ENCODE measurements around the gene FNBP1L.

FNBP1L gene

DNA sequence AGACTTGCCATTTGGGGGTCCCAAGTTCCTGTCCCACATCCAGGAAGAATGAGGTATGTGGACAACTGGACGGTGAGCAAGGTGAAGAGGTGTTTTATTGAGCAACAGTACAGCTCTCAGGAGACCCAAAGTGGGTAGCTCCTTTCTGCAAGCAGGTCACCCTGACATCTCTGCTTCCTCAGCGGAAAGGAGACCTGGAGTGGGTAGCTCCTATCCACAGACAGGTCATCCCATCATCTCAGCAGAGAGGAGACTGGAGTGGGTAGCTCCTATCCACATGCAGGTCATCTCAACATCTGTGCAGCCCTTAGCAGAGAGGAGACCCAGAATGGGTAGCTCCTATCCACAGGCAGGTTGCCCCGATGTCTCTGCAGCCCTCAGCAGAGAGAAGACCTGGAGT is 13.8 kb upstream of the FNBP1L start:
- Histone ChIP-seq H3K4me1 (ENCODE audit: control insufficient read depth, insufficient read depth, low read length) (no peaks in the 10 kb centered on the region), H3K9ac (ENCODE audit: low read depth, low read length) (no peak overlapping the region), H3K36me3 (ENCODE audit: control insufficient read depth, insufficient read depth, low read length) (no peaks in the 10 kb centered on the region), H3K4me3 (ENCODE audit: low read depth, low read length) (no peak overlapping the region), H3K9me3 (ENCODE audit: control insufficient read depth, insufficient read depth, low read length) (no peaks in the 10 kb centered on the region), H3K27me3 (ENCODE audit: control insufficient read depth, insufficient read depth, low read length) (no peaks in the 10 kb centered on the region)

DNA sequence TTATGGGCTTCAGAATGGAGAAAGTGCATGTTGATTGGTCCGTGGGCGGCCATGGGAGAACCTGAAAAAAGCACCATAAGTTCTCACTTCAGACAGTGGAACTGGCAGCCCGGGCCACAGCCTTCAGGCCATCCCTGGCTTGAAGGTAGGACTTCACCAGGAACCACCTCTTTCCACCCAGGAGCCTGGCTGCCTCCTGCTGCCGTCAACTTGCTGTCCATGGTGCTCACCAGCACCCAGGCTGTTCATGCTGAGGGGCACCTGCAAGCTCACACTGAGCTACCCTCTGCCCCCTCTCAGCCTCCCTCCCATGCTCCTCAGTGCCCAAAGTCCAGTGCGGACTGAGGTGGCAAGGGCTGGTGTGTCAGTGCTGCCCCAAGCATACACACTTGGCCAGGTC is 12.9 kb upstream of the FNBP1L start:
- Histone ChIP-seq H3K9ac (ENCODE audit: low read depth, low read length) (no peak overlapping the region), H3K9me3 (ENCODE audit: control insufficient read depth, insufficient read depth, low read length) (no peaks in the 10 kb centered on the region), H3K4me3 (ENCODE audit: low read depth, low read length) (no peak overlapping the region)

DNA sequence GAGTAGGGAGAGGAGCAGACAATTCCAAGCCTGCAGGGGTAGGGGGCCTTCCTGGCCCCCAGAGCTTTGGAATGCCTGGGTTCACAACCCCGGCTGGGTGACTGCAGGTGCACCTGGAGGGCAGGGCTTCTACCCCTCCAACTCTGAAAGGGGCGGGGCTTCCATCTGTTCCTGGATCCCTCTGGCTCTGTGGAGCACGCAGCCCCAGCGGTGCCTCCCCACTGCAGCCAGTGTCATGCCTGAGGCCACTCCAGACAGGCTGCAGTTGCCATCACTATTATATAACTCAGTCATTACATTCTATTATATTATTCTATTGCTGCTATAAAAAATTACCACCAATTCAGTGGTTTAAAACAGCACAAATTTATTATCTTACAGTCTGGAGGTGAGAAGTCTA is 12.5 kb upstream of the FNBP1L start:
- H3K9ac ChIP-seq (ENCODE audit: low read depth, low read length) = no peak overlapping the region
- no peak overlapping the region for H3K4me3 ChIP-seq (ENCODE audit: low read depth, low read length)
- no peaks in the 10 kb centered on the region for H3K36me3 ChIP-seq (ENCODE audit: control insufficient read depth, insufficient read depth, low read length)
- H3K4me1 ChIP-seq (ENCODE audit: control insufficient read depth, insufficient read depth, low read length) = no peaks in the 10 kb centered on the region
- H3K9me3 ChIP-seq (ENCODE audit: control insufficient read depth, insufficient read depth, low read length) = no peaks in the 10 kb centered on the region
- no peaks in the 10 kb centered on the region for H3K27me3 ChIP-seq (ENCODE audit: control insufficient read depth, insufficient read depth, low read length)

More for the DNA sequence above, 12.9 kb upstream of the FNBP1L start:
- H3K27me3 ChIP-seq (ENCODE audit: control insufficient read depth, insufficient read depth, low read length) = no peaks in the 10 kb centered on the region
- H3K4me1 ChIP-seq (ENCODE audit: control insufficient read depth, insufficient read depth, low read length) = no peaks in the 10 kb centered on the region
- no peaks in the 10 kb centered on the region for H3K36me3 ChIP-seq (ENCODE audit: control insufficient read depth, insufficient read depth, low read length)

- Histone ChIP-seq H3K9me3 (ENCODE audit: control insufficient read depth, insufficient read depth, low read length) (no peaks in the 10 kb centered on the region), H3K36me3 (ENCODE audit: control insufficient read depth, insufficient read depth, low read length) (no peaks in the 10 kb centered on the region), H3K4me1 (ENCODE audit: control insufficient read depth, insufficient read depth, low read length) (no peaks in the 10 kb centered on the region), H3K27me3 (ENCODE audit: control insufficient read depth, insufficient read depth, low read length) (no peaks in the 10 kb centered on the region), H3K4me3 (ENCODE audit: low read depth, low read length) (no peak overlapping the region), H3K9ac (ENCODE audit: low read depth, low read length) (no peak overlapping the region)
Observed at GRCh38 chr1:93436496-93436895, 11.4 kb upstream of the FNBP1L start.

- no peaks in the 10 kb centered on the region for H3K4me1 ChIP-seq (ENCODE audit: control insufficient read depth, insufficient read depth, low read length)
- H3K36me3 ChIP-seq (ENCODE audit: control insufficient read depth, insufficient read depth, low read length) = no peaks in the 10 kb centered on the region
- no peaks in the 10 kb centered on the region for H3K27me3 ChIP-seq (ENCODE audit: control insufficient read depth, insufficient read depth, low read length)
- H3K4me3 ChIP-seq (ENCODE audit: low read depth, low read length) = no peak overlapping the region
- H3K9me3 ChIP-seq (ENCODE audit: control insufficient read depth, insufficient read depth, low read length) = no peaks in the 10 kb centered on the region
- H3K9ac ChIP-seq (ENCODE audit: low read depth, low read length) = no peak overlapping the region
Observed at GRCh38 chr1:93437976-93438605, 9.8 kb upstream of the FNBP1L start.

DNA sequence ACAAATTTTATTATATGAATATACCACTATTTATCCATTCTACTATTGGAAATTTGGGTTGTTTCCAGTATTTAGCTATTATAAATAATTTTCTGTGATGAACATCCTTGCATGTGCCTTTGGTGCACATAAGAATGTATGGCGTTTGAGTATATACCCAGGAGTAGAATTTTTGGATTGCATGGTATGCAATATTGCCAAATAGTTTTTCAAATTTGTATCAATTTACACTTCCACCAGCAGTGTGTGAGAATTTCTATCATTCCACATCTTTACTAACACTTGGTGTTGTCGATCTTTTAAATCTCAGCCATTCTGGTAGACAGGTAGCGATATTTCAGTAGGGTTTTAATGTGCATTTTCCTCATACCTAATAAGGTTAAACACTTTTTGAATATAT is 9.2 kb upstream of the FNBP1L start:
- Histone ChIP-seq H3K9ac (ENCODE audit: low read depth, low read length) (no peak overlapping the region), H3K9me3 (ENCODE audit: control insufficient read depth, insufficient read depth, low read length) (no peaks in the 10 kb centered on the region), H3K4me3 (ENCODE audit: low read depth, low read length) (no peak overlapping the region), H3K4me1 (ENCODE audit: control insufficient read depth, insufficient read depth, low read length) (no peaks in the 10 kb centered on the region), H3K36me3 (ENCODE audit: control insufficient read depth, insufficient read depth, low read length) (no peaks in the 10 kb centered on the region), H3K27me3 (ENCODE audit: control insufficient read depth, insufficient read depth, low read length) (no peaks in the 10 kb centered on the region)

- Histone ChIP-seq H3K27me3 (ENCODE audit: control insufficient read depth, insufficient read depth, low read length) (no peaks in the 10 kb centered on the region), H3K9me3 (ENCODE audit: control insufficient read depth, insufficient read depth, low read length) (no peaks in the 10 kb centered on the region), H3K36me3 (ENCODE audit: control insufficient read depth, insufficient read depth, low read length) (no peaks in the 10 kb centered on the region), H3K4me1 (ENCODE audit: control insufficient read depth, insufficient read depth, low read length) (no peaks in the 10 kb centered on the region), H3K4me3 (ENCODE audit: low read depth, low read length) (no peak overlapping the region), H3K9ac (ENCODE audit: low read depth, low read length) (no peak overlapping the region)
Observed at GRCh38 chr1:93440272-93440671, 7.6 kb upstream of the FNBP1L start.

DNA sequence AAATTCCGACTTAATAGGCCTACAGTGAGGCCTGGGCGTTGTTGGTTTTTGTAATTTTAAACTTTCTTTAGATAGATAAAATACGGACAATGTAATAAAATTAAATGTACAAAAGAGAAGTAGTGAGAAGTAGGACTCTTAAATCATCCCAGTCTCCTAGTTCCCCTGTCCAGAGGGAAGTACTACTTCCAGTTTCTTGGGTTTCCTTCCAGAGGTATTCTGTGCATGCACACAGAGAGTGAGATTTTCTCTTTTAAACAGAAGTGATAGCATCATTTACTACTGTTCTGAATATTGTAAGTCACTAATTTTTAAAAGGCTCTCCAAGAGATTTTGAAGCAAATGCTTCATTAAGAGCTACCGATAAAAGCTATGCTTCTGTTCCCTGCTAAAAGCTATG is 7.2 kb upstream of the FNBP1L start:
- Histone ChIP-seq H3K36me3 (ENCODE audit: control insufficient read depth, insufficient read depth, low read length) (no peaks in the 10 kb centered on the region), H3K4me1 (ENCODE audit: control insufficient read depth, insufficient read depth, low read length) (no peaks in the 10 kb centered on the region), H3K27me3 (ENCODE audit: control insufficient read depth, insufficient read depth, low read length) (no peaks in the 10 kb centered on the region), H3K4me3 (ENCODE audit: low read depth, low read length) (no peak overlapping the region), H3K9me3 (ENCODE audit: control insufficient read depth, insufficient read depth, low read length) (no peaks in the 10 kb centered on the region), H3K9ac (ENCODE audit: low read depth, low read length) (no peak overlapping the region)

DNA sequence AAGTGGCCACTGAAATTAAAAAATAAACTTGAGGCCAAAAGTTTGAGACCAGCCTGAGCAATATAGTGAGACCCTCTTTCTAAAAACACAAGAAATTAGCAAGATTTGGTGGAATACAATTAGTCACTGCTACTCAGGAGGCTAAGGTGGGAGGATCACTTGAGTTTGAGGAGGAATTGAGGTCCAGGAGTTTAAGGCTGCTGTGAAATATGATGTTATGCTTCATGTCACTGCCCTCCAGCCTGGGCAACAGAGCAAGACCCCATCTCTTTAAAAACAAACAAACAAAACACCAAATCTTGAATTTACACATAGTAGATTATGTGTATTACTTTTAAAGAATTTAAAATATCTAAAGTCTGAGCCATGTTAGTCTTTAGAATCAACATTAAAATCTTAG is 6.3 kb upstream of the FNBP1L start:
- Histone ChIP-seq H3K9ac (ENCODE audit: low read depth, low read length) (no peak overlapping the region), H3K4me3 (ENCODE audit: low read depth, low read length) (no peak overlapping the region), H3K9me3 (ENCODE audit: control insufficient read depth, insufficient read depth, low read length) (no peaks in the 10 kb centered on the region)

GRCh38 chr1:93442008-93442666 is 5.8 kb upstream of the FNBP1L start:
- Histone ChIP-seq H3K27me3 (ENCODE audit: control insufficient read depth, insufficient read depth, low read length) (no peaks in the 10 kb centered on the region), H3K9ac (ENCODE audit: low read depth, low read length) (no peak overlapping the region), H3K9me3 (ENCODE audit: control insufficient read depth, insufficient read depth, low read length) (no peaks in the 10 kb centered on the region), H3K4me1 (ENCODE audit: control insufficient read depth, insufficient read depth, low read length) (peaks cover 4% of the 10 kb centered on the region), H3K36me3 (ENCODE audit: control insufficient read depth, insufficient read depth, low read length) (no peaks in the 10 kb centered on the region), H3K4me3 (ENCODE audit: low read depth, low read length) (no peak overlapping the region)

More for the DNA sequence above, 6.3 kb upstream of the FNBP1L start:
- Histone ChIP-seq H3K36me3 (ENCODE audit: control insufficient read depth, insufficient read depth, low read length) (no peaks in the 10 kb centered on the region), H3K4me1 (ENCODE audit: control insufficient read depth, insufficient read depth, low read length) (no peaks in the 10 kb centered on the region), H3K27me3 (ENCODE audit: control insufficient read depth, insufficient read depth, low read length) (no peaks in the 10 kb centered on the region)

- Histone ChIP-seq H3K4me3 (ENCODE audit: low read depth, low read length) (no peak overlapping the region), H3K4me1 (ENCODE audit: control insufficient read depth, insufficient read depth, low read length) (peaks cover 4% of the 10 kb centered on the region), H3K9ac (ENCODE audit: low read depth, low read length) (no peak overlapping the region), H3K27me3 (ENCODE audit: control insufficient read depth, insufficient read depth, low read length) (no peaks in the 10 kb centered on the region), H3K9me3 (ENCODE audit: control insufficient read depth, insufficient read depth, low read length) (no peaks in the 10 kb centered on the region), H3K36me3 (ENCODE audit: control insufficient read depth, insufficient read depth, low read length) (no peaks in the 10 kb centered on the region)
Observed at GRCh38 chr1:93442741-93443140, 5.2 kb upstream of the FNBP1L start.

GRCh38 chr1:93443454-93443853 is 4.5 kb upstream of the FNBP1L start:
- no peaks in the 10 kb centered on the region for H3K27me3 ChIP-seq (ENCODE audit: control insufficient read depth, insufficient read depth, low read length)
- H3K4me3 ChIP-seq (ENCODE audit: low read depth, low read length) = no peak overlapping the region
- H3K9ac ChIP-seq (ENCODE audit: low read depth, low read length) = no peak overlapping the region
- H3K9me3 ChIP-seq (ENCODE audit: control insufficient read depth, insufficient read depth, low read length) = no peaks in the 10 kb centered on the region
- H3K36me3 ChIP-seq (ENCODE audit: control insufficient read depth, insufficient read depth, low read length) = no peaks in the 10 kb centered on the region
- peaks cover 4% of the 10 kb centered on the region for H3K4me1 ChIP-seq (ENCODE audit: control insufficient read depth, insufficient read depth, low read length)

All from iPS-15b (cell line).